WI38 (cell line): Measurements from ENCODE around the gene LAGE3.
A peak's percentile ranks its signal among the peaks of the same experiment; 100 is the strongest.

Source experiments
- H3K4me3 ChIP-seq: 2 replicates; pipeline ENCODE4 v1.5.1; 2011; ENCODE audit warnings: low read depth, mild to moderate bottlenecking, control low read depth, low read length
- TF ChIP-seq, protein P1 (sequence below): IDR thresholded peaks from 2 replicates; pipeline ENCODE4 v1.5.1; 2012; ENCODE audit warnings: low read depth, mild to moderate bottlenecking, control low read depth, low read length

LAGE3 gene

DNA sequence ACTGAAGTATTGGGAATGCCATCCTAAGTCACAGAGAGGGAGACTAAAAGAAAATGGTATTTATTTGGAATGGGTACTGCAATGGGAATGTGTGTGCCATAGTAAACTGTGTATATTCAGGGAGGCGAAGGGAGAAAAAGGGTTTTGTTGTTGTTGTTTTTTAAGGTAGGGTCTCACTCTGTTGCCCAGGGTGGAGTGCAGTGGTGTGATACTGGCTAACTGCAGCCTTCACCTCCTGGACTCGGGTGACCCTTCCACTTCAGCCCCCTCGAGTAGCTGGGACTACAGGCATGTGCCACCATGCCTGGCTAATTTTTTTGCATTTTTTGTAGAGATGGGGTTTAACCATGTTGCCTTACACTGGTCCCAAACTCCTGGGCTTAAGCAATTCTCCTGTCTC is 15.6 kb upstream of the LAGE3 start:
- TF ChIP-seq, protein P1, sequence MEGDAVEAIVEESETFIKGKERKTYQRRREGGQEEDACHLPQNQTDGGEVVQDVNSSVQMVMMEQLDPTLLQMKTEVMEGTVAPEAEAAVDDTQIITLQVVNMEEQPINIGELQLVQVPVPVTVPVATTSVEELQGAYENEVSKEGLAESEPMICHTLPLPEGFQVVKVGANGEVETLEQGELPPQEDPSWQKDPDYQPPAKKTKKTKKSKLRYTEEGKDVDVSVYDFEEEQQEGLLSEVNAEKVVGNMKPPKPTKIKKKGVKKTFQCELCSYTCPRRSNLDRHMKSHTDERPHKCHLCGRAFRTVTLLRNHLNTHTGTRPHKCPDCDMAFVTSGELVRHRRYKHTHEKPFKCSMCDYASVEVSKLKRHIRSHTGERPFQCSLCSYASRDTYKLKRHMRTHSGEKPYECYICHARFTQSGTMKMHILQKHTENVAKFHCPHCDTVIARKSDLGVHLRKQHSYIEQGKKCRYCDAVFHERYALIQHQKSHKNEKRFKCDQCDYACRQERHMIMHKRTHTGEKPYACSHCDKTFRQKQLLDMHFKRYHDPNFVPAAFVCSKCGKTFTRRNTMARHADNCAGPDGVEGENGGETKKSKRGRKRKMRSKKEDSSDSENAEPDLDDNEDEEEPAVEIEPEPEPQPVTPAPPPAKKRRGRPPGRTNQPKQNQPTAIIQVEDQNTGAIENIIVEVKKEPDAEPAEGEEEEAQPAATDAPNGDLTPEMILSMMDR: no peak
- H3K4me3 ChIP-seq: no peak overlapping the region

DNA sequence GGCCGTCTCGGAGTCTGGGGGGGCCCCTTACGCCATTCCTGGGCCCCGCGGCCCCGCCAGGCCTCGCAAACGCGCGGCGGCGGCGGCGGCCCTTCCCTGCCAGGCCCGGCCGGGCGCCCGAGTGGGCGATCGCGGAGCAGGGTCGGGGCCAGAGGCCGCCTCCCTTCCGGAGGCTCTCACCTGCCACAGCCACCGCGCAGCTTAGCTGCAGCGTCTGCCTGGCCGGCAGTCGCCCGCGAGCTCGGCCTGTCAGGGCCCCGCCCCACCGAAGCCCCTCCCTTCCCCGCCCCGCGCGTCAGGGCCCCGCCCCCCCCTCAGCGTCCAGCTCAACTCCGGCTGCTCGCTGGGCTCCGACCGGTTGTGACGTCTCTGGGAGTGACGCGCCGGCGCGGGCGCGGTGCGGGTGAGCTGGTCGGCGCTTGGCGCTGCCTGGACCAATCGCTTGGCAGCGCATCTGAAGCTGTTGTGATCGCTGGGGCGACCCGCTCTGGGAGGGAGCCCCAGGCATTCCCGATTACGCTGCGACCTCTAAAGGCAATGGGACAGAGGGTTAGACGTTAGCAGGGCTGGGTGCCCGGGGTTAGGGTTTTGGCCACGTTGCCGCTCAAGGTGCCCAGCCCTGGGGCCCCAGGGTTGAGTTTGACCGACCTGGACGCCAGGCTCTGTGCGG is 11.5 kb upstream of the LAGE3 start, which contains the start of gene SLC10A3:
TSS of gene SLC10A3 (minus strand) at position 216 of the 670 bp plus-strand sequence. CDS start 1,689 bp downstream, outside the sequence.
- TF ChIP-seq, protein P1: no peak
- H3K4me3 ChIP-seq: peak within 1 kb of the TSS; percentile 61

DNA sequence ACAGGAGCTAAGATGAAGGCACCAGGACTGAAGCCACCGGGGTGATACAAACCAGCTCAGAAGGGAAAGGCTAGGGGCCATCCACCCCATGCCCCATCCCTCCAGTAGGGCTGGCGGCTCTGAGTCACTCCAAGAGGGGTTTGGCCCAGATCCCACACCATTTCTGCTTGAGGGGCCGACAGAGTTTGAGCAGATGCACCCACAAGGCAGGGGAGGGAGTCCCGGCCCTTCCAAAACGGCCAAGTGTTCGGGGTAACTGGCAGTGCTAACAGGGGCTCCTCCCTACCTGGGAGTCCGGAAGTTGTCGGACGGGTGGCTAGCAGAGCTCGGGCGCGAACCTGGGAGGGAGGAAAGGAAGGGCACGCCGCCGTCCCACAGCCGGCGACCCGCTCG is 10.9 kb upstream of the LAGE3 start:
- TF ChIP-seq, protein P1: no peak
- peak overlapping the region; percentile 61 for H3K4me3 ChIP-seq

DNA sequence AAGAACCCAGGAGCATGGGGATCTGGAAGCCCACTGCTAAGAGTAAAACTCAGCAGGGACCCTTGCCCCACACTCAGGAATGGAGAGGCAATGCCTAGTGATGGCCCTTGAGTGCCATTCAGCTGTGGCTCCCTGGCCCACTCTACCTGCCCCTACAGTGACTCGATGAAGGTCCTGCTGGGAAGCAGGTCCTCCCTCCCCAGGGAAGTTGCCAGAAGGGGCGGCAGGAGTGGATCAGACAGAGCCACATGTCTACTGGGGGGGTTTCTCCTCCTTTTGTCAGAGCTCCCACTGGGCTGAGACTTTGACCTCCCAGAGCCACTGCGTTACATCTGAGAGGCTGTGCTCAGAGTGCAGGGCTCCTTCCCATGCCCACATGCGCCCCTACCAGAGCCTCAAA is 10.1 kb upstream of the LAGE3 start:
- TF ChIP-seq, protein P1: no peak
- no peak overlapping the region for H3K4me3 ChIP-seq

DNA sequence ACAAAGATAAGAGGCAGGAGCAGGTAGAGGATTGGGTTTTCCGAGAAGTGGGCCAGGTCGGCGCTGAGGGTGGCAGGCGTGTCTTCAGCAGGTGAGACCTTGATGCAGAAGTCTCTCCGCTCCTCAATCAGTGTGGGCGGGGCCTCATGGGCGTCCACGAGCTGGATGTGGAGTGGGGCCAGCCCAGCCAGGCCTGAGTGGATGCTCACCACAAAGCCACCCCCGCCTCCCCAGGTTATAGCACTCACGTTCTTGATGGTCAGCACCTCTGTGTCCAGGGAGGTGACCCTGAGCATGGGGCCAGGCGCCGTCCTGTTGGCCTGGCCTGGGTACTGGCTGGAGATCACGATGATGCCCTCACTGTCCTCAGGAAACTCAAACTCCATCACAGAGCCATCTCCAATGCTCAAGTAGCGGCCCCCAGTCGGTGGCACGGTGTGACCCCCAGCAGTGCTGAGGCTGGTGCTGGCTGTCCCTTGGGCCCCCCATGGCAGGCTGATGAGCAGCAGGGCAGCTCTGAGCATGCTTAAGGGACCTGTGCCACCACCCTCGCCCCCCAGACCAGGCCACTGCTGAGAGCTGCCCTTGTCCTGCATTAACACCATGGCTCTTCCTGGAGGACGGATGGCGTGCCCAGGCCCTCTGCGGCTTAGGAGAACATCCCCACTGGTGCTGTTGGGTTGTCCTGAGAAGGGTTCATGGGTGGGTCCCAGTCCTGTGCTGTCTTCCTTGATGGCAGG is 9.4 kb upstream of the LAGE3 start:
- H3K4me3 ChIP-seq: no peak overlapping the region
- TF ChIP-seq, protein P1: no peak

DNA sequence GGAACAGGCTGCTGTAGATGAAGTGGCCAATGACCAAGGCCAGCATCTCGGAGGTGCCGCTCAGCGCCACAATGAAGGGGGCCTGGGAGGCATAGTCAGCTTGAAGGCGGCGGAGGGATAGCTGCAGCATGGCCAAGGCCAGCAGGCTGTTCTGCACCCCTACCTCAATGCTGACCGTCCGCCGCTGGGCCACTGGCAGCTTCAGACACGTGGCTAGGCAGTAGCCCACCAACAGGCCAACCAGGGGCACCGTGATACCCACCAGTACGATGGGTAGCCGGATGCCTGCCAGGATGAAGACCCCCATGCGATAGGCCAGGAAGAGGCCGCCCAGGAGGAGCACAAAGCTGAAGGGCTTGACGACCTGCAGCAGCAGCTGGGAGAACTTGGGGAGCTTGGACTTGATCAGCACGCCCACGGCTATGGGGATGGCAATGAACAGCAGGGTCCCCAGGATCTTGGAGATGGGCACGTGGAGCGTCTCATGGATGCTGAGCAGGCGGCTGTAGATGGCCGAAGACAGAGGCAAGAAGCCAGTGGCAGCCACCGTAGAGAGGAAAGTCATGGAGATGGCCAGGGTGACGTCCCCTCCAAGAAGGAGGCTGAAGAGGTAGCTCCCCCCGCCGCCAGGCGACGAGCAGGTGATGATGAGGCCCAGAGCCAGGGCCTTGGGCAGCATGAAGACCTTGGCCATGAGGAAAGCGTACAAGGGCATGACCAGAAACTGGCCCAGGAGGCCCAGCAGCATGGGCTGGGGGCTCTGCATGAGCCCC is 8.6 kb upstream of the LAGE3 start:
- no peak overlapping the region for H3K4me3 ChIP-seq
- TF ChIP-seq, protein P1: no peak
